GM19467 (cell line): ENCODE results near the gene FHIT.

ENCODE experiments used
- ATAC-seq: cut with Tn5 transposase; IDR thresholded peaks from one replicate; pipeline ENCODE4 v1.9.1; 2021; ENCODE audit warnings: mild to moderate bottlenecking, moderate library complexity; ENCODE audit not compliant: unreplicated experiment

Gene FHIT

GRCh38 chr3:60779637-60780036 is 471.6 kb downstream of the FHIT start:
- ATAC-seq: no peak

GRCh38 chr3:60775985-60776384 is 475.3 kb downstream of the FHIT start:
- no peak for ATAC-seq

GRCh38 chr3:60774617-60775016 is 476.6 kb downstream of the FHIT start:
- no peak for ATAC-seq

GRCh38 chr3:60772584-60772983 is 478.7 kb downstream of the FHIT start:
- ATAC-seq: no peak

GRCh38 chr3:60771766-60772165 is 479.5 kb downstream of the FHIT start:
- ATAC-seq: no peak

GRCh38 chr3:60770532-60770931 is 480.7 kb downstream of the FHIT start:
- ATAC-seq: no peak

- no peak for ATAC-seq
Observed at GRCh38 chr3:60767536-60767935, 483.7 kb downstream of the FHIT start.

GRCh38 chr3:60765776-60766175 is 485.5 kb downstream of the FHIT start:
- ATAC-seq: no peak

- no peak for ATAC-seq
Observed at GRCh38 chr3:60764870-60765269, 486.4 kb downstream of the FHIT start.

GRCh38 chr3:60760145-60760544 is 491.1 kb downstream of the FHIT start:
- ATAC-seq: no peak

- ATAC-seq: no peak
Observed at GRCh38 chr3:60759439-60759838, 491.8 kb downstream of the FHIT start.

- no peak for ATAC-seq
Observed at GRCh38 chr3:60758831-60759230, 492.4 kb downstream of the FHIT start.

- ATAC-seq: no peak
Observed at GRCh38 chr3:60758171-60758570, 493.1 kb downstream of the FHIT start.

GRCh38 chr3:60757724-60758123 is 493.5 kb downstream of the FHIT start:
- no peak for ATAC-seq

- no peak for ATAC-seq
Observed at GRCh38 chr3:60756241-60757030, 494.8 kb downstream of the FHIT start.

- no peak for ATAC-seq
Observed at GRCh38 chr3:60755094-60755493, 496.2 kb downstream of the FHIT start.

- no peak for ATAC-seq
Observed at GRCh38 chr3:60754617-60755016, 496.6 kb downstream of the FHIT start.

GRCh38 chr3:60752809-60753208 is 498.4 kb downstream of the FHIT start:
- no peak for ATAC-seq

- no peak for ATAC-seq
Observed at GRCh38 chr3:60746695-60747416, 504.4 kb downstream of the FHIT start.

GRCh38 chr3:60746043-60746638 is 505.1 kb downstream of the FHIT start:
- no peak for ATAC-seq

- no peak for ATAC-seq
Observed at GRCh38 chr3:60743631-60744164, 507.6 kb downstream of the FHIT start.
